ENCODE measurements around the gene UACA. TPM values are rescaled to one million over a fixed set of nuclear protein-coding genes. Genes with fewer than 3 reads are reported as not detected.

The UACA gene
- total RNA-seq, 1 experiment from 2014 or later, result 59.9 TPM

- 0 out of 2 replicates have a peak, but pooled peaks cover 2% of the 10 kb centered on the region for H3K79me2 ChIP-seq (ENCODE audit: low read depth)
- intact Hi-C loops (cut with micrococcal nuclease; ENCODE audit: unreplicated experiment), result no loop called here
- no peaks in the 10 kb centered on the region for H4K20me1 ChIP-seq (ENCODE audit: insufficient read depth)
Observed at GRCh38 chr15:70753101-70753829, 10.1 kb downstream of the UACA start.

DNA sequence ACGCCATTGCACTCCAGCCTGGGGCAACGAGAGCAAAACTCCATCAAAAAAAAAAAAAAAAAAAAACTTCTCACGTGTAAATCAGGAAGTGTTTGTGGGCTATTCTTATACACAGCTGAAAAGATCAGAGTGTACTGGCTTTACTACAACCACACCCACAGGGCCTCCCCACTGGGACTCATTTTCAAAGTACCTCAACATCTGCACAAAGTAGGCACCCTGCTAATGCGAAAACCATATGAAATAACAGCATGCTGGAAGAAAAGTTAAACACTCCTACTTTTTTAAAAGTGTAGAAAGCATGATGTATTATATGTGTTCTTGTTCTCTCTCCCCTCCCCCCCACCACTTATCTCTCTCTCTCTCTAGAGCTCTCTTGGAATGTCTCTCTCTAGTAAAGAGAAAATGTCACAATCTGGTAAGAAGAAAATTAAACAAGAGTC, 11.1 kb downstream of the UACA start:
- POLR2A ChIA-PET (ENCODE audit: unreplicated experiment), result no interaction called here
- intact Hi-C loops (cut with micrococcal nuclease; ENCODE audit: unreplicated experiment), result no loop called here
- BruUV-seq (replicated peaks), result no TSS peak
- Histone ChIP-seq H3K27me3 (ENCODE audit: insufficient read depth, low read depth) (no peaks in the 10 kb centered on the region), H3F3A (ENCODE audit: insufficient read depth, low read depth) (no peaks in the 10 kb centered on the region), H3K4me1 (replicated peaks; ENCODE audit: insufficient read depth) (no peaks in the 10 kb centered on the region), H2AFZ (no peak overlapping the region), H3K4me2 (no peak overlapping the region), H3K9me2 (ENCODE audit: insufficient read depth) (no peaks in the 10 kb centered on the region), H3K27ac (no peak overlapping the region), H4K20me1 (ENCODE audit: insufficient read depth) (no peaks in the 10 kb centered on the region), H3K79me2 (ENCODE audit: low read depth) (0 out of 2 replicates have a peak, but pooled peaks cover 2% of the 10 kb centered on the region), H3K9me3 (ENCODE audit: insufficient read depth, low read depth) (no peaks in the 10 kb centered on the region), H3K36me3 (ENCODE audit: low read depth) (no peaks in the 10 kb centered on the region), H3K4me3 (no peak overlapping the region)
- no peak for TF ChIP-seq CTCF (conservative IDR thresholded peaks at IDR 0.05)
- TF ChIP-seq EZH2 (IDR thresholded peaks at IDR 0.05; ENCODE audit: low read depth), result no peak
- CTCF ChIA-PET, result no interaction called here
- DNase-seq, result no peak

More at GRCh38 chr15:70753101-70753829, 10.1 kb downstream of the UACA start:
- no peaks in the 10 kb centered on the region for H3K9me2 ChIP-seq (ENCODE audit: insufficient read depth)
- H2AFZ ChIP-seq, result no peak overlapping the region
- no peak for TF ChIP-seq EZH2 (IDR thresholded peaks at IDR 0.05; ENCODE audit: low read depth)
- TF ChIP-seq CTCF (conservative IDR thresholded peaks at IDR 0.05), result no peak
- H3K36me3 ChIP-seq (ENCODE audit: low read depth), result no peaks in the 10 kb centered on the region
- no peak overlapping the region for H3K4me3 ChIP-seq
- BruUV-seq (replicated peaks), result no TSS peak
- H3K4me2 ChIP-seq, result no peak overlapping the region
- ChIA-PET CTCF (no interaction called here), POLR2A (ENCODE audit: unreplicated experiment) (no interaction called here)
- no peak for DNase-seq
- H3K9me3 ChIP-seq (ENCODE audit: insufficient read depth, low read depth), result no peaks in the 10 kb centered on the region
- no peak overlapping the region for H3K27ac ChIP-seq
- H3F3A ChIP-seq (ENCODE audit: insufficient read depth, low read depth), result no peaks in the 10 kb centered on the region
- no peaks in the 10 kb centered on the region for H3K4me1 ChIP-seq (replicated peaks; ENCODE audit: insufficient read depth)
- no peaks in the 10 kb centered on the region for H3K27me3 ChIP-seq (ENCODE audit: insufficient read depth, low read depth)

GRCh38 chr15:70750203-70750869, 13.0 kb downstream of the UACA start:
- CTCF ChIA-PET, result no interaction called here
- Histone ChIP-seq H4K20me1 (ENCODE audit: insufficient read depth) (no peaks in the 10 kb centered on the region), H3K27me3 (ENCODE audit: insufficient read depth, low read depth) (no peaks in the 10 kb centered on the region), H2AFZ (no peak overlapping the region), H3K27ac (no peak overlapping the region), H3F3A (ENCODE audit: insufficient read depth, low read depth) (no peaks in the 10 kb centered on the region), H3K4me3 (no peak overlapping the region), H3K9me3 (ENCODE audit: insufficient read depth, low read depth) (no peaks in the 10 kb centered on the region), H3K4me1 (replicated peaks; ENCODE audit: insufficient read depth) (no peaks in the 10 kb centered on the region), H3K9me2 (ENCODE audit: insufficient read depth) (no peaks in the 10 kb centered on the region), H3K4me2 (no peak overlapping the region), H3K36me3 (ENCODE audit: low read depth) (no peaks in the 10 kb centered on the region), H3K79me2 (ENCODE audit: low read depth) (no peaks in the 10 kb centered on the region)
- intact Hi-C loops (cut with micrococcal nuclease; ENCODE audit: unreplicated experiment), result no loop called here
- no TSS peak for BruUV-seq (replicated peaks)
- no peak for DNase-seq
- POLR2A ChIA-PET (ENCODE audit: unreplicated experiment), result no interaction called here
- TF ChIP-seq CTCF (conservative IDR thresholded peaks at IDR 0.05), result no peak

All from PC-9 (cell line).